Mesothelial cell of epicardium (in vitro differentiated cells): Measurements from ENCODE around the gene GMPR. TPM values are rescaled to one million over a fixed set of nuclear protein-coding genes. Genes with fewer than 3 reads are reported as not detected.

Source experiments
- DNase-seq, 2 experiments: peaks; one replicate each; pipeline ENCODE4 v3.0.0; 2021; ENCODE audit warnings: low spot score in 2 of 2; ENCODE audit not compliant: unreplicated experiment in 2 of 2
- H3K27ac Mint-ChIP-seq: 2 replicates; pipeline ENCODE4 v1.8.0; 2021; ENCODE audit warnings: mixed read lengths
- H3K27me3 Mint-ChIP-seq: 2 replicates; pipeline ENCODE4 v1.8.0; 2021; ENCODE audit warnings: low read depth, mixed read lengths
- H3K36me3 Mint-ChIP-seq: 2 replicates; pipeline ENCODE4 v1.8.0; 2021; ENCODE audit warnings: mixed read lengths
- H3K4me1 Mint-ChIP-seq: 2 replicates; pipeline ENCODE4 v1.8.0; 2021; ENCODE audit warnings: mixed read lengths
- H3K4me3 Mint-ChIP-seq: 2 replicates; pipeline ENCODE4 v1.8.0; 2021; ENCODE audit warnings: mild to moderate bottlenecking, moderate library complexity, mixed read lengths
- H3K9me3 Mint-ChIP-seq: 2 replicates; pipeline ENCODE4 v1.8.0; 2021; ENCODE audit warnings: mixed read lengths
- CTCF ChIP-seq: fragments of 200-600 bp; sonication (generic); IDR thresholded peaks from one replicate; pipeline ENCODE4 v1.5.0; 2021; ENCODE audit warnings: antibody characterized with exemption; ENCODE audit not compliant: unreplicated experiment
- total RNA-seq: library from RNA; stranded (reverse); gene quantifications from 3 replicates; pipeline ENCODE4 v1.2.1, GENCODE V29; 2021

Gene GMPR
- total RNA-seq, 1 donor from 2014 or later, result 4.0 TPM

- Mint-ChIP-seq H3K27me3 (peaks cover 9% of the 10 kb centered on the region), H3K9me3 (no peaks in the 10 kb centered on the region), H3K4me1 (peaks cover 27% of the 10 kb centered on the region), H3K27ac (no peak overlapping the region), H3K4me3 (no peak overlapping the region), H3K36me3 (no peaks in the 10 kb centered on the region)
- DNase-seq, result no peak
- no peak for TF ChIP-seq CTCF
Observed at GRCh38 chr6:16272201-16272600, 33.8 kb downstream of the GMPR start.

DNA sequence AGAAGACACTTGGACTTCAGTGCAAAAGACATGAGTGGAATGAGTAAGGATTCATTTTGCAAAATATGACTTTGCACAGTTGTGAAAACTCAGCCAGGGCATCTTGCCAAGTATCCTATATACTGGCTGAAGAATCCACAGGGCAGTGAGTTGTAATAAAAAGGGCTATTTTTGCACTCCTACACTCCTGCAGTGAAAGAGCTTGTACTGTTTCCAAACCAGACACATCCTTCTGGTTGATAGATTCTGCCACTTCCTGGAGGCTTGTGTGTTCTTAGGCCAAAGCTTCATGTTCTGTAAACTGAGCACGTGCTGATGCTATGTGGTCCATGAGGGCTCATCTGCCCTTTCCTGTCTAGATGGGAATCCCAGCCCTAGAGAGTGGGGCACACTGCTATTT is 34.9 kb downstream of the GMPR start:
- Mint-ChIP-seq H3K9me3 (no peaks in the 10 kb centered on the region), H3K4me3 (no peak overlapping the region), H3K27ac (peak overlapping the region; percentile 69), H3K4me1 (peaks cover 37% of the 10 kb centered on the region), H3K27me3 (peaks cover 12% of the 10 kb centered on the region), H3K36me3 (no peaks in the 10 kb centered on the region)
- no peak for DNase-seq
- no peak for TF ChIP-seq CTCF

DNA sequence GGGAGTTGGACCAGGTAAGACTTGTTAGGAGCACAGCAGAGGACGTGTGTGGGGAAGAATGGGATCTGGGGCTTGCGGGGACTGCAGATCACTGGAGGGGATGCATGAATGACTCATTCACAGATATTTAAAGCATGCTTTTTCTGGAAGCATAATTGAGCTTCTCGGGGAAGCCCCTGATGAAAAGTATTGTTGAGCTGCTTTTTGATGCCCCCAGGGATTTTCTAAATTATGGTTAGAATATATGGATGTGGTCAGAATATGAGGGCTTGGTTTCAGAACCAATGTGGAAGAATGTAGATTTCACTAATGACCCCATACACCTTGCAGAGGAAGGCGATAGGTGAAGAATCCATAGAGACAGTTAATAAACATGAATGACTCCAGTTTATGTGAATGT is 36.1 kb downstream of the GMPR start:
- Mint-ChIP-seq H3K9me3 (no peaks in the 10 kb centered on the region), H3K36me3 (no peaks in the 10 kb centered on the region), H3K27ac (no peak overlapping the region), H3K27me3 (peaks cover 12% of the 10 kb centered on the region), H3K4me3 (no peak overlapping the region), H3K4me1 (peaks cover 37% of the 10 kb centered on the region)
- TF ChIP-seq CTCF, result no peak
- DNase-seq, result no peak

GRCh38 chr6:16274885-16275589 is 36.6 kb downstream of the GMPR start:
- no peak overlapping the region for H3K4me3 Mint-ChIP-seq
- DNase-seq, result no peak
- no peak overlapping the region for H3K27ac Mint-ChIP-seq
- H3K27me3 Mint-ChIP-seq, result peaks cover 12% of the 10 kb centered on the region
- H3K9me3 Mint-ChIP-seq, result no peaks in the 10 kb centered on the region
- H3K4me1 Mint-ChIP-seq, result peaks cover 37% of the 10 kb centered on the region
- no peak for TF ChIP-seq CTCF
- H3K36me3 Mint-ChIP-seq, result no peaks in the 10 kb centered on the region

- H3K9me3 Mint-ChIP-seq, result no peaks in the 10 kb centered on the region
- peaks cover 37% of the 10 kb centered on the region for H3K4me1 Mint-ChIP-seq
- TF ChIP-seq CTCF, result no peak
- peak overlapping the region; percentile 31 for H3K27ac Mint-ChIP-seq
- H3K4me3 Mint-ChIP-seq, result no peak overlapping the region
- peaks cover 7% of the 10 kb centered on the region for H3K27me3 Mint-ChIP-seq
- no peaks in the 10 kb centered on the region for H3K36me3 Mint-ChIP-seq
- DNase-seq, result peak in 1 of 2 experiments; percentile 44
Observed at GRCh38 chr6:16277101-16277981, 39.0 kb downstream of the GMPR start.
